ENCODE data around the gene WDR74. TPM values are rescaled to one million over a fixed set of nuclear protein-coding genes. Genes with fewer than 3 reads are reported as not detected.

Gene WDR74
- total and polyA plus RNA-seq, 9 donors = 25.1 to 70.6 (median 53.3) TPM

GRCh38 chr11:62801071-62801470 lies 38.3 kb downstream of the WDR74 start:
- WGBS, 3 donors = 78 to 84% (median 80%) methylated on average over 4 of the region's 4 CpGs
- no peaks in the 10 kb centered on the region for H3K36me3 ChIP-seq

GRCh38 chr11:62799486-62799885 lies 39.9 kb downstream of the WDR74 start:
- no peaks in the 10 kb centered on the region for H3K9me3 ChIP-seq
- peaks cover 5% of the 10 kb centered on the region for H3K4me1 ChIP-seq (ENCODE audit: insufficient read depth)
- H3K27ac ChIP-seq = no peak overlapping the region
- H3K36me3 ChIP-seq = no peaks in the 10 kb centered on the region
- no peaks in the 10 kb centered on the region for H3K27me3 ChIP-seq
- no peak for DNase-seq
- no peak overlapping the region for H3K4me3 ChIP-seq
- TF ChIP-seq POLR2A (IDR thresholded peaks at IDR 0.05) (no peak), EP300 (IDR thresholded peaks at IDR 0.05) (no peak)
- TF ChIP-seq, protein P1, sequence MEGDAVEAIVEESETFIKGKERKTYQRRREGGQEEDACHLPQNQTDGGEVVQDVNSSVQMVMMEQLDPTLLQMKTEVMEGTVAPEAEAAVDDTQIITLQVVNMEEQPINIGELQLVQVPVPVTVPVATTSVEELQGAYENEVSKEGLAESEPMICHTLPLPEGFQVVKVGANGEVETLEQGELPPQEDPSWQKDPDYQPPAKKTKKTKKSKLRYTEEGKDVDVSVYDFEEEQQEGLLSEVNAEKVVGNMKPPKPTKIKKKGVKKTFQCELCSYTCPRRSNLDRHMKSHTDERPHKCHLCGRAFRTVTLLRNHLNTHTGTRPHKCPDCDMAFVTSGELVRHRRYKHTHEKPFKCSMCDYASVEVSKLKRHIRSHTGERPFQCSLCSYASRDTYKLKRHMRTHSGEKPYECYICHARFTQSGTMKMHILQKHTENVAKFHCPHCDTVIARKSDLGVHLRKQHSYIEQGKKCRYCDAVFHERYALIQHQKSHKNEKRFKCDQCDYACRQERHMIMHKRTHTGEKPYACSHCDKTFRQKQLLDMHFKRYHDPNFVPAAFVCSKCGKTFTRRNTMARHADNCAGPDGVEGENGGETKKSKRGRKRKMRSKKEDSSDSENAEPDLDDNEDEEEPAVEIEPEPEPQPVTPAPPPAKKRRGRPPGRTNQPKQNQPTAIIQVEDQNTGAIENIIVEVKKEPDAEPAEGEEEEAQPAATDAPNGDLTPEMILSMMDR (IDR thresholded peaks at IDR 0.05) = no peak
- intact Hi-C loops (cut with DNase I) = no loop called here
- 85 to 92% (median 91%) methylated on average over 10 of the region's 10 CpGs for WGBS, 3 donors

More at GRCh38 chr11:62801071-62801470, 38.3 kb downstream of the WDR74 start:
- Histone ChIP-seq H3K27me3 (no peaks in the 10 kb centered on the region), H3K4me3 (no peak overlapping the region), H3K27ac (no peak overlapping the region), H3K9me3 (no peaks in the 10 kb centered on the region), H3K4me1 (ENCODE audit: insufficient read depth) (peaks cover 6% of the 10 kb centered on the region)
- TF ChIP-seq, protein P1 (IDR thresholded peaks at IDR 0.05) = no peak
- no peak for TF ChIP-seq POLR2A (IDR thresholded peaks at IDR 0.05)
- no peak for TF ChIP-seq EP300 (IDR thresholded peaks at IDR 0.05)
- no peak for DNase-seq
- intact Hi-C loops (cut with DNase I) = no loop called here

DNA sequence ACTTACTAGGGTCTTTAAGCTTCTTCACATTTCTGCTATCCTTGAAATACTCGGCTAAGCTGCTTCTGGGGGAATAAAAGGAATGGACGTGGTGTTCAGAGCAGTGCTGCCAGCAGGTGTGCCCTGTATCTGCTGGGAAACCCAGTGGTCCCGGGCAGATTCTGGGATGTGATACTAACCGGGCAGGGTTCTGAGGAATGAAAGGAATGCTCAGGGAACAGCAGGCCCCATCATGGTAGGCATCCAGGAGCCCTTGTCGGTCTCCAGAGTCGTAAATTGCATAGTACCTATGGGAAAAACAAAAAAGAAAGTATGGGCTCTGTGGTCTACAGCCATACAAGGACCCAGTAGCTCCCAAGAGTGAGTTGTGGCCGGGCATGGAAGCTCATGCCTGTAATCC lies 43.1 kb downstream of the WDR74 start:
- no peaks in the 10 kb centered on the region for H3K4me1 ChIP-seq (ENCODE audit: insufficient read depth)
- H3K27me3 ChIP-seq = no peaks in the 10 kb centered on the region
- no peak overlapping the region for H3K4me3 ChIP-seq
- no peaks in the 10 kb centered on the region for H3K9me3 ChIP-seq
- H3K27ac ChIP-seq = no peak overlapping the region
- TF ChIP-seq, protein P1 (IDR thresholded peaks at IDR 0.05) = no peak
- no peak for TF ChIP-seq POLR2A (IDR thresholded peaks at IDR 0.05)
- TF ChIP-seq EP300 (IDR thresholded peaks at IDR 0.05) = no peak
- no peaks in the 10 kb centered on the region for H3K36me3 ChIP-seq
- intact Hi-C loops (cut with DNase I) = no loop called here
- 68 to 72% (median 69%) methylated on average over 7 of the region's 7 CpGs for WGBS, 3 donors
- no peak for DNase-seq

DNA sequence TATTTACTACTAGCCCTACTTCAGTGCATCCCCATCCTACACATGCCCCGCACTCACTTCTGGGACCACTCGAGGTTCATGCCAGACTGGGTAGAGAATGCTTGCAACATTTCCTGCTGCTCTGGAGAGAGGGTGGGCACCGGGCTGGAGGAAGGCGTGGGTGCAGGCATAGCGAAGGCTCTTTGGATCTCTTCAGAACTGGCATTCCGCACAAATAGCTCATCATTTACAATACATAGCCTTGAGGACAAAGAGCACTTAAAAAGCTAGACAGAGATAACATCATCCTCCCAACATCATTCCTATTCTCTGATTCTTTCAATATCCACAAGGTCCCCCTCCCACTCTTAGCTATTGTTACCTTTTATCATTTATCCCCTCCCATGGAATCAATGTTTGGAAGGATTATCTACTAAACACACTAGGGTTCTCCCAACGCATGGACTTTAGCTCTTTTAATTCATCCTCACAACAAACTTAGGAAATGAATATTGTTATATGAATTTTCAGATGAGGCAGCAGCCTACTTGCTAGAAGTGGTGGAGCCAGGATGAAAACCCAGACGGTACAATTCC lies 45.1 kb downstream of the WDR74 start:
- intact Hi-C loops (cut with DNase I) = no loop called here
- Histone ChIP-seq H3K9me3 (no peaks in the 10 kb centered on the region), H3K27ac (no peak overlapping the region), H3K4me1 (ENCODE audit: insufficient read depth) (no peaks in the 10 kb centered on the region), H3K4me3 (no peak overlapping the region), H3K36me3 (no peaks in the 10 kb centered on the region), H3K27me3 (no peaks in the 10 kb centered on the region)
- TF ChIP-seq, protein P1 (IDR thresholded peaks at IDR 0.05) = no peak
- TF ChIP-seq EP300 (IDR thresholded peaks at IDR 0.05) (no peak), POLR2A (IDR thresholded peaks at IDR 0.05) (no peak)
- no peak for DNase-seq
- 82 to 89% (median 87%) methylated on average over 8 of the region's 8 CpGs for WGBS, 3 donors

Measured in ovary (tissue), 9 donors.